WTC11 (cell line): ENCODE results near the gene TMUB1. TPM values are rescaled to one million over a fixed set of nuclear protein-coding genes. Genes with fewer than 3 reads are reported as not detected.
A peak's percentile ranks its signal among the peaks of the same experiment; 100 is the strongest.

Experiments
- ARID4B ChIP-seq: sonication (generic); formaldehyde crosslinking; IDR thresholded peaks from 2 replicates; pipeline ENCODE4 v1.8.0; 2023; ENCODE audit warnings: missing genetic modification reagents, mild to moderate bottlenecking, borderline replicate concordance
- ESRRA ChIP-seq: sonication (generic); formaldehyde crosslinking; IDR thresholded peaks from 2 replicates; pipeline ENCODE4 v1.8.1; 2022; ENCODE audit warnings: mild to moderate bottlenecking, missing genetic modification reagents, borderline replicate concordance
- FOXP1 ChIP-seq: sonication (generic); formaldehyde crosslinking; IDR thresholded peaks from 2 replicates; pipeline ENCODE4 v1.8.0; 2022; ENCODE audit warnings: missing genetic modification reagents, mild to moderate bottlenecking, moderate library complexity, borderline replicate concordance
- FOXP4 ChIP-seq: sonication (generic); formaldehyde crosslinking; IDR thresholded peaks from 2 replicates; pipeline ENCODE4 v1.8.0; 2022; ENCODE audit warnings: mild to moderate bottlenecking, missing genetic modification reagents
- GRHL2 ChIP-seq: fragments of 250-450 bp; sonication (Bioruptor Pico); IDR thresholded peaks from 2 replicates; pipeline ENCODE4 v1.8.0; 2022; ENCODE audit warnings: mild to moderate bottlenecking, moderate library complexity; ENCODE audit not compliant: insufficient replicate concordance, severe bottlenecking
- JAZF1 ChIP-seq: fragments of 250-450 bp; sonication (Bioruptor Pico); IDR thresholded peaks from 2 replicates; pipeline ENCODE4 v1.9.0; 2021; ENCODE audit warnings: moderate library complexity, mild to moderate bottlenecking, inconsistent platforms
- NFATC4 ChIP-seq: fragments of 250-450 bp; sonication (Bioruptor Pico); IDR thresholded peaks from 2 replicates; pipeline ENCODE4 v1.9.0; 2021; ENCODE audit warnings: mild to moderate bottlenecking
- NFYB ChIP-seq: sonication (generic); formaldehyde crosslinking; conservative IDR thresholded peaks from 2 replicates; pipeline ENCODE4 v1.8.0; 2022; ENCODE audit warnings: low read depth, missing genetic modification reagents
- NR1H2 ChIP-seq: sonication (generic); formaldehyde crosslinking; IDR thresholded peaks from 2 replicates; pipeline ENCODE4 v1.9.0; 2021; ENCODE audit warnings: mild to moderate bottlenecking, moderate library complexity, missing genetic modification reagents
- SOX15 ChIP-seq: fragments of 250-450 bp; sonication (Bioruptor Pico); IDR thresholded peaks from 2 replicates; pipeline ENCODE4 v1.9.0; 2021; ENCODE audit warnings: mild to moderate bottlenecking
- SP1 ChIP-seq: sonication (generic); formaldehyde crosslinking; conservative IDR thresholded peaks from 2 replicates; pipeline ENCODE4 v1.8.1; 2022; ENCODE audit warnings: missing genetic modification reagents
- STAT6 ChIP-seq: sonication (generic); formaldehyde crosslinking; conservative IDR thresholded peaks from 2 replicates; pipeline ENCODE4 v1.8.1; 2023; ENCODE audit warnings: mild to moderate bottlenecking, low read depth, missing genetic modification reagents, moderate library complexity
- ZNF138 ChIP-seq: sonication (generic); formaldehyde crosslinking; conservative IDR thresholded peaks from 2 replicates; pipeline ENCODE4 v1.8.1; 2022; ENCODE audit warnings: mild to moderate bottlenecking, moderate library complexity, missing genetic modification reagents
- ZNF219 ChIP-seq: sonication (generic); formaldehyde crosslinking; IDR thresholded peaks from 2 replicates; pipeline ENCODE4 v1.8.0; 2023; ENCODE audit warnings: missing genetic modification reagents, mild to moderate bottlenecking, borderline replicate concordance
- ZNF317 ChIP-seq: sonication (generic); formaldehyde crosslinking; IDR thresholded peaks from 2 replicates; pipeline ENCODE4 v1.8.1; 2023; ENCODE audit warnings: low read depth, mild to moderate bottlenecking, moderate library complexity, missing genetic modification reagents, borderline replicate concordance
- ZNF416 ChIP-seq: fragments of 250-450 bp; sonication (Bioruptor Pico); IDR thresholded peaks from 2 replicates; pipeline ENCODE4 v1.9.0; 2021; ENCODE audit warnings: mild to moderate bottlenecking, inconsistent platforms
- ZSCAN18 ChIP-seq: fragments of 250-450 bp; sonication (Bioruptor Pico); IDR thresholded peaks from 2 replicates; pipeline ENCODE4 v2.1.2; 2022; ENCODE audit warnings: mild to moderate bottlenecking, moderate library complexity
- total RNA-seq: library from RNA; stranded (reverse); gene quantifications from 3 replicates; pipeline ENCODE4 v1.2.3, GENCODE V29; 2021

Gene TMUB1
- total RNA-seq, 1 experiment from 2014 or later = 72.8 TPM

- TF ChIP-seq FOXP1 (CRISPR knock-in tag) (peak; percentile 72; the same call in 1 of the 2 replicates), NFYB (CRISPR knock-in tag) (no peak), STAT6 (CRISPR knock-in tag) (no peak), ZNF219 (no peak), ESRRA (CRISPR knock-in tag) (no peak), FOXP4 (CRISPR knock-in tag) (no peak), SP1 (CRISPR knock-in tag) (peak; percentile 27; the same call in 1 of the 2 replicates), NFATC4 (CRISPR knock-in tag) (no peak), ZNF317 (CRISPR knock-in tag) (no peak), ZNF138 (no peak), ZSCAN18 (CRISPR knock-in tag) (no peak), SOX15 (CRISPR knock-in tag) (no peak), ZNF416 (no peak), JAZF1 (CRISPR knock-in tag) (no peak), NR1H2 (no peak), GRHL2 (no peak), ARID4B (CRISPR knock-in tag) (no peak)
- TF ChIP-seq, all 79 proteins: peak for 8
These were observed 4.1 kb upstream of the TMUB1 start (continued) for GRCh38 chr7:151087245-151088018.
